A204.1 (cell line): ENCODE results near the gene CCDC169.
"Not testable (repeated sequence)": the region's sequence is repeated elsewhere in the genome, so short reads cannot be mapped to it uniquely, and the experiment has no call there.

Experiments used
- FAIRE-seq: peaks from 2 replicates; lab custom pipeline; 2012; peaks lifted over from hg19 to GRCh38; lab: Jason Lieb, UNC

CCDC169 gene

GRCh38 chr13:36313047-36313969, 15.7 kb upstream of the CCDC169 start:
- FAIRE-seq = no peak

GRCh38 chr13:36310417-36311108, 12.9 kb upstream of the CCDC169 start:
- FAIRE-seq = no peak

- FAIRE-seq = no peak
These were observed 4.7 kb upstream of the CCDC169 start for GRCh38 chr13:36302289-36302688.

- FAIRE-seq = not testable (repeated sequence)
These were observed 1.9 kb upstream of the CCDC169 start for GRCh38 chr13:36299469-36299868.

- no peak for FAIRE-seq
These were observed 988 bp upstream of the CCDC169 start for GRCh38 chr13:36298535-36299068.

GRCh38 chr13:36294096-36294495, 3.5 kb downstream of the CCDC169 start:
- no peak for FAIRE-seq

GRCh38 chr13:36293497-36293896, 4.1 kb downstream of the CCDC169 start:
- no peak for FAIRE-seq

GRCh38 chr13:36288794-36289391, 8.7 kb downstream of the CCDC169 start:
- no peak for FAIRE-seq

- FAIRE-seq = no peak
These were observed 11.6 kb downstream of the CCDC169 start for GRCh38 chr13:36286006-36286405.

- FAIRE-seq = peak; percentile 88
These were observed 14.7 kb downstream of the CCDC169 start for GRCh38 chr13:36282821-36283432.

- FAIRE-seq = peak; percentile 87
These were observed 22.2 kb downstream of the CCDC169 start for GRCh38 chr13:36275190-36276002.

GRCh38 chr13:36273431-36273830, 24.2 kb downstream of the CCDC169 start:
- no peak for FAIRE-seq

- FAIRE-seq = no peak
These were observed 35.6 kb downstream of the CCDC169 start for GRCh38 chr13:36261976-36262375.

GRCh38 chr13:36261011-36261410, 36.6 kb downstream of the CCDC169 start:
- no peak for FAIRE-seq

- no peak for FAIRE-seq
These were observed 38.1 kb downstream of the CCDC169 start for GRCh38 chr13:36259361-36260137.

GRCh38 chr13:36258831-36259230, 38.8 kb downstream of the CCDC169 start:
- FAIRE-seq = no peak

GRCh38 chr13:36251526-36251925, 46.1 kb downstream of the CCDC169 start:
- no peak for FAIRE-seq

GRCh38 chr13:36251017-36251416, 46.6 kb downstream of the CCDC169 start:
- no peak for FAIRE-seq

- no peak for FAIRE-seq
These were observed 48.9 kb downstream of the CCDC169 start for GRCh38 chr13:36248700-36249099.

GRCh38 chr13:36244990-36245389, 52.6 kb downstream of the CCDC169 start:
- no peak for FAIRE-seq

- no peak for FAIRE-seq
These were observed 53.5 kb downstream of the CCDC169 start for GRCh38 chr13:36244073-36244472.
